Pancreas (tissue), 10 donors: Measurements from ENCODE around the gene RNF150. TPM values are rescaled to one million over a fixed set of nuclear protein-coding genes. Genes with fewer than 3 reads are reported as not detected.

Experiments used
- ATAC-seq, 4 donors: fragments of 200-7000 bp; cut with Tn5 transposase; one replicate each; pipeline versions ENCODE4 v1.8.0 to v1.9.1; 2020; ENCODE audit warnings: mild to moderate bottlenecking in 4 of 4, moderate library complexity in 4 of 4
- DNase-seq, 6 donors: peaks; one replicate each; pipeline ENCODE4 v3.0.0-alpha.2; 2020
- FAIRE-seq: peaks from 2 replicates; lab custom pipeline; 2012; peaks lifted over from hg19 to GRCh38; lab: Jason Lieb, UNC
- H3K27ac ChIP-seq, 4 donors: fragments of 200-600 bp; sonication (generic); 1 replicate in 3 of 4; 2 replicates in 1 of 4; pipeline versions ENCODE4 v1.5.0 to v1.8.0; 2020
- H3K27me3 ChIP-seq, 4 donors: fragments of 200-600 bp; one replicate each; pipeline ENCODE4 v1.8.0; 2021
- H3K36me3 ChIP-seq, 3 donors: fragments of 200-600 bp; sonication (generic) in 1 of 3; one replicate each; pipeline versions ENCODE4 v1.5.0 to v1.8.0; 2020 to 2021
- H3K4me1 ChIP-seq, 3 donors: fragments of 200-600 bp; one replicate each; pipeline ENCODE4 v1.8.0; 2021
- H3K4me3 ChIP-seq, 4 donors: fragments of 200-600 bp; sonication (generic) in 2 of 4; one replicate each; pipeline versions ENCODE4 v1.5.0 to v1.8.0; 2020 to 2021
- H3K9me3 ChIP-seq, 4 donors: fragments of 200-600 bp; one replicate each; pipeline ENCODE4 v1.8.0; 2021
- CTCF ChIP-seq, 4 donors: fragments of 200-600 bp; sonication (generic) in 3 of 4; IDR thresholded peaks; one replicate each; pipeline versions ENCODE4 v1.5.0 to v1.8.0; 2021; ENCODE audit warnings: antibody characterized with exemption in 4 of 4
- WGBS, 2 donors: extraction: QIAGEN DNeasy Blood & Tissue Kit; methylation state at CpG; one replicate each; pipeline ENCODE4 v1.1.7; 2013; 5-methylcytosine and 5-hydroxymethylcytosine counted together
- intact Hi-C, 3 donors: fragments of 100-400 bp; cut with DNase I; formaldehyde crosslinking; loops; one replicate each; pipeline versions ENCODE4 v1.11.1 to v1.14.2; 2022
- polyA plus RNA-seq, 2 donors: library from polyadenylated mRNA; stranded (reverse); fragments of 200-250 nt; gene quantifications; one replicate each; pipeline ENCODE4 v1.2.3, GENCODE V29; 2013
- total RNA-seq, 6 donors: library from RNA; stranded (reverse); fragmentation: NEBNext Ultra II Directional in 4 of 6; extraction: Animal tissue kit (Norgen Biotek cat#: 25700) in 4 of 6; gene quantifications; one replicate each; pipeline versions ENCODE4 v1.2.1 to v1.2.4, GENCODE V29; 2021 to 2023
- donor health status: healthy with polysubstance abuse.
- donor health status: DM: no; HTN: no; CAD: no; lungs with moderate emphysema.
- donor health status: DM: no; HTN: no; CAD: no.
- donor health status: control.
- donor health status: control.
- donor health status: Bipolar disorder and iron deficiency.
- donor health status: DM: yes; HTN: yes; CAD: no.
- donor health status: DM: no; HTN: no; CAD: no.
- donor health status: DM: no; HTN: no; CAD: no.
- donor health status: DM: yes; HTN: yes; CAD: no.

RNF150 gene
- total and polyA plus RNA-seq, 8 donors: 0.53 to 4.1 (median 2.5) TPM

- 89 to 93% methylated on average over 4 of the region's 4 CpGs for WGBS, 2 donors
- H3K27me3 ChIP-seq: no peaks in the 10 kb centered on the region
- H3K9me3 ChIP-seq: no peaks in the 10 kb centered on the region
- TF ChIP-seq CTCF (IDR thresholded peaks at IDR 0.05): no peak
- H3K27ac ChIP-seq: no peak overlapping the region
- H3K4me1 ChIP-seq: no peaks in the 10 kb centered on the region
- no peak for ATAC-seq
- DNase-seq: no peak
- FAIRE-seq: no peak
- no peak overlapping the region for H3K4me3 ChIP-seq
- intact Hi-C loops: loop anchor here in 1 of 3 donors (10.0 kb wide), 1 partner anchor 252 kb away; no protein-coding TSS in a partner anchor
- H3K36me3 ChIP-seq: no peaks in the 10 kb centered on the region
Observed at GRCh38 chr4:141126769-141127168, 6.5 kb downstream of the RNF150 start.

- Histone ChIP-seq H3K36me3 (no peaks in the 10 kb centered on the region), H3K4me3 (no peak overlapping the region), H3K27ac (no peak overlapping the region), H3K9me3 (no peaks in the 10 kb centered on the region), H3K27me3 (no peaks in the 10 kb centered on the region), H3K4me1 (no peaks in the 10 kb centered on the region)
- FAIRE-seq: no peak
- DNase-seq: no peak
- intact Hi-C loops: loop anchor here in 1 of 3 donors (10.0 kb wide), 1 partner anchor 249 kb away; no protein-coding TSS in a partner anchor
- no peak for ATAC-seq
- 85 to 96% methylated on average over 1 of the region's 1 CpG for WGBS, 2 donors
- no peak for TF ChIP-seq CTCF (IDR thresholded peaks at IDR 0.05)
Observed at GRCh38 chr4:141124224-141124623, 9.0 kb downstream of the RNF150 start.

GRCh38 chr4:141121768-141122454, 11.4 kb downstream of the RNF150 start:
- WGBS, 2 donors: 65 to 70% methylated on average over 9 of the region's 9 CpGs
- ATAC-seq: no peak

GRCh38 chr4:141121101-141121500, 12.2 kb downstream of the RNF150 start:
- H3K4me1 ChIP-seq: no peaks in the 10 kb centered on the region
- no peaks in the 10 kb centered on the region for H3K27me3 ChIP-seq
- H3K27ac ChIP-seq: no peak overlapping the region
- intact Hi-C loops: loop anchor here in 1 of 3 donors (10.0 kb wide), 1 partner anchor 246 kb away; no protein-coding TSS in a partner anchor
- H3K36me3 ChIP-seq: no peaks in the 10 kb centered on the region
- FAIRE-seq (no peak), ATAC-seq (no peak), DNase-seq (no peak)
- 84 to 93% methylated on average over 1 of the region's 1 CpG for WGBS, 2 donors
- no peak overlapping the region for H3K4me3 ChIP-seq
- H3K9me3 ChIP-seq: no peaks in the 10 kb centered on the region
- TF ChIP-seq CTCF (IDR thresholded peaks at IDR 0.05): no peak

More at GRCh38 chr4:141121768-141122454, 11.4 kb downstream of the RNF150 start:
- H3K4me1 ChIP-seq: no peaks in the 10 kb centered on the region
- no peaks in the 10 kb centered on the region for H3K9me3 ChIP-seq
- no peak for TF ChIP-seq CTCF (IDR thresholded peaks at IDR 0.05)
- no peak for DNase-seq
- no peak for FAIRE-seq
- no peak overlapping the region for H3K4me3 ChIP-seq
- H3K27me3 ChIP-seq: no peaks in the 10 kb centered on the region
- no peaks in the 10 kb centered on the region for H3K36me3 ChIP-seq
- intact Hi-C loops: loop anchor here in 1 of 3 donors (10.0 kb wide), 1 partner anchor 247 kb away; no protein-coding TSS in a partner anchor
- no peak overlapping the region for H3K27ac ChIP-seq
